HepG2 (cell line): ENCODE results near the gene RUSC1. TPM values are rescaled to one million over a fixed set of nuclear protein-coding genes. Genes with fewer than 3 reads are reported as not detected.

Experiments used
- AKAP8 ChIP-seq: sonication (generic); formaldehyde crosslinking; IDR thresholded peaks from 2 replicates; pipeline ENCODE4 v1.5.1; 2020; ENCODE audit warnings: mild to moderate bottlenecking, missing genetic modification reagents
- ELF1 ChIP-seq: sonication (generic); formaldehyde crosslinking; IDR thresholded peaks from 2 replicates; pipeline ENCODE4 v1.4.0; 2020; ENCODE audit warnings: missing genetic modification reagents
- ELF4 ChIP-seq: sonication (generic); formaldehyde crosslinking; IDR thresholded peaks from 2 replicates; pipeline ENCODE4 v1.5.0; 2020; ENCODE audit warnings: missing genetic modification reagents, mild to moderate bottlenecking, moderate library complexity, borderline replicate concordance
- ERF ChIP-seq: IDR thresholded peaks from 2 replicates; pipeline ENCODE4 v1.6.1; 2018; ENCODE audit warnings: missing biosample characterization, missing genetic modification reagents
- FOXA1 ChIP-seq, 2 experiments: fragments of 450-650 bp in 1 of 2; sonication (generic) in 1 of 2; formaldehyde crosslinking in 1 of 2; IDR thresholded peaks; 2 replicates each; pipeline versions ENCODE4 v1.4.0 to v1.6.1; 2016 to 2020; ENCODE audit warnings: missing genetic modification reagents in 1 of 2
- HMGXB3 ChIP-seq: sonication (generic); formaldehyde crosslinking; IDR thresholded peaks from 2 replicates; pipeline ENCODE4 v1.4.0; 2020; ENCODE audit warnings: missing genetic modification reagents, borderline replicate concordance
- KDM2A ChIP-seq: sonication (generic); formaldehyde crosslinking; IDR thresholded peaks from 2 replicates; pipeline ENCODE4 v1.4.0; 2020; ENCODE audit warnings: low read depth, missing genetic modification reagents, borderline replicate concordance
- MED13 ChIP-seq: sonication (generic); formaldehyde crosslinking; IDR thresholded peaks from 2 replicates; pipeline ENCODE4 v1.5.0; 2020; ENCODE audit warnings: missing genetic modification reagents
- MYNN ChIP-seq: sonication (generic); formaldehyde crosslinking; IDR thresholded peaks from 2 replicates; pipeline ENCODE4 v1.4.0; 2020; ENCODE audit warnings: mild to moderate bottlenecking, low read depth, missing genetic modification reagents
- NR2F1 ChIP-seq, 2 experiments: fragments of 450-650 bp in 1 of 2; formaldehyde crosslinking in 1 of 2; IDR thresholded peaks; 2 replicates each; pipeline versions ENCODE4 v1.5.0 to v1.6.1; 2016 to 2020; ENCODE audit warnings: mild to moderate bottlenecking in 1 of 2, missing compliant biosample characterization in 1 of 2, missing genetic modification reagents in 1 of 2, moderate library complexity in 1 of 2
- PCBP2 ChIP-seq: fragments of 200-400 bp; formaldehyde crosslinking; optimal IDR thresholded peaks from 2 replicates; pipeline ENCODE3; 2018; ENCODE audit warnings: low read length, low read depth; ENCODE audit not compliant: poor library complexity, severe bottlenecking
- RBM22 ChIP-seq: fragments of 200-400 bp; formaldehyde crosslinking; optimal IDR thresholded peaks from 2 replicates; pipeline ENCODE3; 2017; ENCODE audit warnings: mild to moderate bottlenecking, low read length, moderate library complexity
- ZBTB34 ChIP-seq: sonication (generic); formaldehyde crosslinking; IDR thresholded peaks from 2 replicates; pipeline ENCODE4 v1.8.0; 2022; ENCODE audit warnings: mild to moderate bottlenecking, missing genetic modification reagents
- ZBTB43 ChIP-seq: sonication (generic); formaldehyde crosslinking; conservative IDR thresholded peaks from 2 replicates; pipeline ENCODE4 v1.4.0; 2020; ENCODE audit warnings: missing genetic modification reagents
- ZFAT ChIP-seq: sonication (generic); formaldehyde crosslinking; conservative IDR thresholded peaks from 2 replicates; pipeline ENCODE4 v1.8.1; 2023; ENCODE audit warnings: missing genetic modification reagents, inconsistent platforms
- ZIK1 ChIP-seq: sonication (generic); formaldehyde crosslinking; IDR thresholded peaks from 2 replicates; pipeline ENCODE4 v1.5.0; 2020; ENCODE audit warnings: mild to moderate bottlenecking, low read depth, missing genetic modification reagents, borderline replicate concordance
- ZNF510 ChIP-seq: sonication (generic); formaldehyde crosslinking; IDR thresholded peaks from 2 replicates; pipeline ENCODE4 v1.4.0; 2020; ENCODE audit warnings: low read depth, mild to moderate bottlenecking, missing genetic modification reagents
- ZNF644 ChIP-seq: IDR thresholded peaks from 2 replicates; pipeline ENCODE4 v1.6.1; 2016; ENCODE audit warnings: low read depth
- ZNF724P ChIP-seq: sonication (generic); formaldehyde crosslinking; IDR thresholded peaks from 2 replicates; pipeline ENCODE4 v1.8.0; 2022; ENCODE audit warnings: missing genetic modification reagents, borderline replicate concordance
- ZNF773 ChIP-seq: sonication (generic); formaldehyde crosslinking; IDR thresholded peaks from 2 replicates; pipeline ENCODE4 v1.4.0; 2020; ENCODE audit warnings: missing genetic modification reagents, borderline replicate concordance
- ZNF784 ChIP-seq: sonication (generic); formaldehyde crosslinking; IDR thresholded peaks from 2 replicates; pipeline ENCODE4 v1.5.1; 2020; ENCODE audit warnings: missing genetic modification reagents, mild to moderate bottlenecking, borderline replicate concordance
- polyA plus RNA-seq, 8 experiments: library from polyadenylated mRNA; depleted of rRNA in 3 of 8; stranded (reverse) in 7 of 8; unstranded in 1 of 8; fragments of >200 nt; fragmentation: Illumina TruSeq in 4 of 8; extraction: Trizol in 4 of 8; gene quantifications; 2 replicates each; pipeline versions ENCODE4 v1.2.1 to v1.2.3, GENCODE V29; 2011 to 2016; ENCODE audit warnings: low read depth in 4 of 8, missing spikeins in 1 of 8, mixed read lengths in 1 of 8; ENCODE audit not compliant: insufficient read depth in 1 of 8
- total RNA-seq, 5 experiments: library from RNA; depleted of rRNA; stranded (reverse); fragments of >200 nt; fragmentation: Illumina TruSeq; extraction: Trizol; gene quantifications; 2 replicates each; pipeline ENCODE4 v1.2.3, GENCODE V29; 2016; ENCODE audit warnings: low read depth in 1 of 5

RUSC1 gene
- total and polyA plus RNA-seq, 2 of the 13 experiments (the other 11 are each of a cell fraction or from before 2014, with no cell fraction given) = 18.7 to 20.4 TPM

GRCh38 chr1:155324037-155324716 is 3.5 kb downstream of the RUSC1 start (continued):
- TF ChIP-seq NR2F1 (CRISPR knock-in tag; IDR thresholded peaks at IDR 0.05) = no peak
- no peak for TF ChIP-seq RBM22
- TF ChIP-seq KDM2A (CRISPR knock-in tag) = peak; percentile 85
- TF ChIP-seq ZNF784 (CRISPR knock-in tag) = peak; percentile 38
- peak; percentile 42; the same call in 1 of the 2 replicates for TF ChIP-seq ZNF510
- no peak for TF ChIP-seq ERF (CRISPR knock-in tag)
- TF ChIP-seq ZFAT (CRISPR knock-in tag) = no peak
- no peak for TF ChIP-seq FOXA1 (IDR thresholded peaks at IDR 0.05)
- no peak for TF ChIP-seq FOXA1 (CRISPR knock-in tag; IDR thresholded peaks at IDR 0.05)
- TF ChIP-seq ZNF644 (CRISPR knock-in tag) = no peak
- TF ChIP-seq ZBTB43 = no peak
- no peak for TF ChIP-seq MYNN
- no peak for TF ChIP-seq AKAP8 (CRISPR knock-in tag)
- no peak for TF ChIP-seq ELF4 (CRISPR knock-in tag)
- TF ChIP-seq ZNF773 (CRISPR knock-in tag) = no peak
- TF ChIP-seq ZBTB34 (CRISPR knock-in tag) = no peak
- TF ChIP-seq HMGXB3 (CRISPR knock-in tag) = 0 out of 2 replicates have a peak, but pooled peaks have one; percentile 42
- no peak for TF ChIP-seq ZIK1
- peak; percentile 59; the same call in 1 of the 2 replicates for TF ChIP-seq ELF1
- peak; percentile 51; the same call in 1 of the 2 replicates for TF ChIP-seq ZNF724P
- TF ChIP-seq MED13 (CRISPR knock-in tag) = 0 out of 2 replicates have a peak, but pooled peaks have one; percentile 49
- no peak for TF ChIP-seq PCBP2
